B cell (primary cell): Measurements from ENCODE around the gene TLCD2. TPM values are rescaled to one million over a fixed set of nuclear protein-coding genes. Genes with fewer than 3 reads are reported as not detected.
A peak's percentile ranks its signal among the peaks of the same experiment; 100 is the strongest.

Experiments used
- ATAC-seq: fragments of 200-7000 bp; cut with Tn5 transposase; one replicate; pipeline ENCODE4 v1.10.0; 2021; ENCODE audit warnings: low read depth, mild to moderate bottlenecking, moderate number of reproducible peaks, moderate library complexity
- CTCF ChIA-PET: fragments of 350-600 bp; sonication (Branson Sonifier 250); formaldehyde crosslinking; loops from one replicate; lab custom pipeline; 2021; ENCODE audit warnings: antibody characterized with exemption, inconsistent platforms; lab: Charles Lee
- POLR2A ChIA-PET: fragments of 350-600 bp; sonication (Branson Sonifier 250); formaldehyde crosslinking; loops from one replicate; lab custom pipeline; 2021; ENCODE audit warnings: antibody characterized with exemption; lab: Charles Lee
- DNase-seq: peaks from one replicate; pipeline ENCODE4 v3.0.0; 2013
- H2AFZ ChIP-seq: 2 replicates; pipeline ENCODE4 v1.6.1; 2012; ENCODE audit warnings: mild to moderate bottlenecking, low read depth, low read length; ENCODE audit not compliant: insufficient read depth, poor library complexity, severe bottlenecking
- H3K27ac ChIP-seq, 2 donors: 1 replicate in 1 of 2; 2 replicates in 1 of 2; pipeline ENCODE4 v1.5.1; 2012 to 2013; ENCODE audit warnings: low read length in 2 of 2, mild to moderate bottlenecking in 2 of 2, moderate library complexity in 1 of 2
- H3K27me3 ChIP-seq, 4 experiments: fragments of 200-600 bp in 1 of 4; sonication (generic) in 1 of 4; replicated peaks in 1 of 4; 1 replicate in 2 of 4; 2 replicates in 2 of 4; pipeline versions ENCODE4 v1.6.1 to v1.7.0; 2013 to 2016; ENCODE audit warnings: low read length in 3 of 4, mild to moderate bottlenecking in 2 of 4, mixed read lengths in 1 of 4, moderate library complexity in 1 of 4; ENCODE audit not compliant: insufficient read depth in 4 of 4, control insufficient read depth in 3 of 4; ENCODE audit errors: control extremely low read depth in 1 of 4
- H3K36me3 ChIP-seq, 2 experiments: replicated peaks in 1 of 2; 1 replicate in 1 of 2; 2 replicates in 1 of 2; pipeline versions ENCODE4 v1.6.1 to v1.7.1; 2013; ENCODE audit warnings: low read length in 1 of 2; ENCODE audit not compliant: insufficient read depth in 2 of 2, control insufficient read depth in 1 of 2; ENCODE audit errors: control extremely low read depth in 1 of 2, extremely low read depth in 1 of 2
- H3K4me1 ChIP-seq, 2 donors: fragments of 200-600 bp in 1 of 2; sonication (generic) in 1 of 2; 1 replicate in 1 of 2; 2 replicates in 1 of 2; pipeline versions ENCODE4 v1.5.1 to v1.6.1; 2013 to 2017; ENCODE audit warnings: low read length in 2 of 2; ENCODE audit not compliant: control insufficient read depth in 2 of 2, insufficient read depth in 2 of 2
- H3K4me2 ChIP-seq: replicated peaks from 2 replicates; pipeline ENCODE3; 2012; ENCODE audit warnings: mild to moderate bottlenecking, low read depth, low read length; ENCODE audit not compliant: poor library complexity, severe bottlenecking
- H3K4me3 ChIP-seq, 5 experiments: fragments of 200-600 bp in 1 of 5; sonication (generic) in 1 of 5; 1 replicate in 3 of 5; 2 replicates in 2 of 5; pipeline versions ENCODE4 v1.5.1 to v1.7.0; 2011 to 2016; ENCODE audit warnings: low read length in 4 of 5, mild to moderate bottlenecking in 4 of 5, low read depth in 2 of 5, control low read depth in 1 of 5, moderate library complexity in 1 of 5; ENCODE audit not compliant: insufficient read depth in 1 of 5; ENCODE audit errors: control extremely low read depth in 1 of 5, extremely low read depth in 1 of 5
- H3K79me2 ChIP-seq: fragments of 200-600 bp; sonication (generic); one replicate; pipeline ENCODE4 v1.6.0; 2016; ENCODE audit warnings: low read length; ENCODE audit not compliant: control insufficient read depth, insufficient read depth
- H3K9ac ChIP-seq: fragments of 200-600 bp; sonication (generic); 2 replicates; pipeline ENCODE4 v1.6.1; 2017; ENCODE audit warnings: mild to moderate bottlenecking, low read length, moderate library complexity
- H3K9me3 ChIP-seq, 3 donors: one replicate each; pipeline versions ENCODE4 v1.6.1 to v1.7.1; 2013; ENCODE audit warnings: low read length in 2 of 3; ENCODE audit not compliant: control insufficient read depth in 2 of 3, insufficient read depth in 1 of 3; ENCODE audit errors: control extremely low read depth in 1 of 3
- H4K20me1 ChIP-seq: 2 replicates; pipeline ENCODE4 v1.6.0; 2012; ENCODE audit warnings: mild to moderate bottlenecking, low read length; ENCODE audit not compliant: insufficient read depth, control insufficient read depth, poor library complexity, severe bottlenecking
- H3K27ac Mint-ChIP-seq: one replicate; pipeline ENCODE4 v1.8.0; 2021; ENCODE audit warnings: mixed read lengths
- H3K27me3 Mint-ChIP-seq: one replicate; pipeline ENCODE4 v1.8.0; 2021; ENCODE audit warnings: mixed read lengths
- H3K4me1 Mint-ChIP-seq: one replicate; pipeline ENCODE4 v1.8.0; 2021; ENCODE audit warnings: mixed read lengths
- H3K4me3 Mint-ChIP-seq: one replicate; pipeline ENCODE4 v1.8.0; 2021; ENCODE audit warnings: mixed read lengths
- H3K9me3 Mint-ChIP-seq: one replicate; pipeline ENCODE4 v1.8.0; 2022; ENCODE audit warnings: mixed read lengths; ENCODE audit not compliant: insufficient read depth
- EZH2 ChIP-seq: IDR thresholded peaks from 2 replicates; pipeline ENCODE4 v1.6.1; 2012; ENCODE audit warnings: borderline replicate concordance, low read depth, mild to moderate bottlenecking, moderate library complexity, low read length; ENCODE audit not compliant: insufficient read depth, poor library complexity, severe bottlenecking
- WGBS: methylation state at CpG from one replicate; pipeline ENCODE4 v1.1.5; 2013; ENCODE audit warnings: missing lambda C conversion rate; ENCODE audit not compliant: insufficient coverage; 5-methylcytosine and 5-hydroxymethylcytosine counted together
- intact Hi-C: fragments of 100-400 bp; cut with micrococcal nuclease; formaldehyde crosslinking; loops from one replicate; pipeline ENCODE4 v1.10.0; 2022
- polyA plus RNA-seq: library from polyadenylated mRNA; depleted of rRNA; stranded (reverse); fragments of >200 nt; gene quantifications from 2 replicates; pipeline ENCODE4 v1.2.3, GENCODE V29; 2012
- total RNA-seq, 2 donors: library from RNA; stranded (reverse); fragments of 120-200 nt in 1 of 2; gene quantifications; 1 replicate in 1 of 2; 2 replicates in 1 of 2; pipeline versions ENCODE4 v1.2.3 to v1.2.4, GENCODE V29; 2013 to 2022
- TF ChIP-seq, protein P1 (sequence below): fragments of 200-600 bp; IDR thresholded peaks from one replicate; pipeline ENCODE4 v1.8.0; 2022; ENCODE audit warnings: antibody characterized with exemption, mild to moderate bottlenecking

Gene TLCD2
- total and polyA plus RNA-seq, 2 donors (not counting 1 experiment from before 2014, with no cell fraction given), result 0.03 TPM; not detected in 1

DNA sequence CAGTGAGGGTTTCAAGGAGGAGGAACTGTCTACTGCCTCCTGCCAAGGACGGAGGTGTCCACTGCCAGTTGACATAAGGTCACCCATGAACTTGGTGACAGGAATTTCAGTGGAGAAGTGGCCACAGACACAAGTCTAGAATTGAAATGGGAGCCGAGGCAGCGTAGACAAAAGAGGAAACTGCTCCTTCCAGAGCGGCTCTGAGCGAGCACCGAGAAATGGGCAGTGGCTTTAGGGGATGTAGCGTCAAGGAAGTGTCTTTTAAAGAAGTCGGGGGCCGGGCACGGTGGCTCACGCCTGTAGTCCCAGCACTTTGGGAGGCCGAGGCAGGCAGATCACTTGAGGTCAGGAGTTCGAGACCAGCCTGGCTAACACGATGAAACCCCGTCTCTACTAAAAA is 48.6 kb upstream of the TLCD2 start:
- ChIA-PET POLR2A (no interaction called here), CTCF (no interaction called here)
- no peaks in the 10 kb centered on the region for H4K20me1 ChIP-seq
- TF ChIP-seq, protein P1, sequence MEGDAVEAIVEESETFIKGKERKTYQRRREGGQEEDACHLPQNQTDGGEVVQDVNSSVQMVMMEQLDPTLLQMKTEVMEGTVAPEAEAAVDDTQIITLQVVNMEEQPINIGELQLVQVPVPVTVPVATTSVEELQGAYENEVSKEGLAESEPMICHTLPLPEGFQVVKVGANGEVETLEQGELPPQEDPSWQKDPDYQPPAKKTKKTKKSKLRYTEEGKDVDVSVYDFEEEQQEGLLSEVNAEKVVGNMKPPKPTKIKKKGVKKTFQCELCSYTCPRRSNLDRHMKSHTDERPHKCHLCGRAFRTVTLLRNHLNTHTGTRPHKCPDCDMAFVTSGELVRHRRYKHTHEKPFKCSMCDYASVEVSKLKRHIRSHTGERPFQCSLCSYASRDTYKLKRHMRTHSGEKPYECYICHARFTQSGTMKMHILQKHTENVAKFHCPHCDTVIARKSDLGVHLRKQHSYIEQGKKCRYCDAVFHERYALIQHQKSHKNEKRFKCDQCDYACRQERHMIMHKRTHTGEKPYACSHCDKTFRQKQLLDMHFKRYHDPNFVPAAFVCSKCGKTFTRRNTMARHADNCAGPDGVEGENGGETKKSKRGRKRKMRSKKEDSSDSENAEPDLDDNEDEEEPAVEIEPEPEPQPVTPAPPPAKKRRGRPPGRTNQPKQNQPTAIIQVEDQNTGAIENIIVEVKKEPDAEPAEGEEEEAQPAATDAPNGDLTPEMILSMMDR, result no peak
- no peak for TF ChIP-seq EZH2
- H3K36me3 ChIP-seq, result no peaks in the 10 kb centered on the region
- no peak overlapping the region for H3K4me2 ChIP-seq
- no peaks in the 10 kb centered on the region for H3K79me2 ChIP-seq
- WGBS, result 30% methylated on average over 12 of the region's 15 CpGs
- peaks cover 16 to 21% of the 10 kb centered on the region in 2 donors for H3K4me1 ChIP-seq
- H3K27ac ChIP-seq, result no peak overlapping the region
- no peaks in the 10 kb centered on the region for H3K27me3 ChIP-seq
- no peak overlapping the region for H3K4me3 ChIP-seq
- Mint-ChIP-seq H3K27me3 (no peaks in the 10 kb centered on the region), H3K4me3 (no peak overlapping the region), H3K27ac (peak overlapping the region; percentile 39), H3K4me1 (peaks cover 28% of the 10 kb centered on the region), H3K9me3 (no peaks in the 10 kb centered on the region)
- DNase-seq, result no peak
- no peak for ATAC-seq
- peak overlapping the region; percentile 21 for H2AFZ ChIP-seq
- no peaks in the 10 kb centered on the region for H3K9me3 ChIP-seq
- intact Hi-C loops, result no loop called here
- H3K9ac ChIP-seq, result no peak overlapping the region

DNA sequence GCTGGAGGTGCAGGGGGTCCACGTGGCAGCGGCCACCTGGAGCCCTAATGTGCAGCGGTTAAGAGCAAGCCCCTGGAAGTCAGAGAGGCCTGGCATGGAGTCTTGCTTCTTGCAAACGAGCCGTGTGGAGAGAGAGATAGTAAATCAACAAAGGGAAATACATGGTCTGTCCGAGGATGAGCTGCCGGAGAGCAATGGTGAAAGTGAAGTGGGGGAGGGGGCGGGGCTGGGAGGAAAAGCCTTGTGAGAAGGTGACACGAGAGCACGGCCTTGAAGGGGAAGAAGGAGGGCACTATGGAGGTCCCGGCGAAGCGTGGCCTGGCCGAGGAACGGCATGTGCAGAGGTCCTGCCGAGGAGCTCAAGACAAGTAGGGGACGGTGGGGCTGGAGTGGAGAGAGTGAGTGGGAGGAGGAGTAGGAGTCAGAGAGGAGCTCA is 45.7 kb upstream of the TLCD2 start:
- Histone ChIP-seq H4K20me1 (no peaks in the 10 kb centered on the region), H3K9me3 (no peaks in the 10 kb centered on the region), H3K4me3 (no peak overlapping the region), H3K36me3 (no peaks in the 10 kb centered on the region), H3K79me2 (no peaks in the 10 kb centered on the region), H3K27me3 (no peaks in the 10 kb centered on the region), H3K4me1 (peaks cover 10 to 15% of the 10 kb centered on the region in 2 donors), H3K4me2 (no peak overlapping the region), H3K9ac (no peak overlapping the region), H3K27ac (no peak overlapping the region), H2AFZ (no peak overlapping the region)
- Mint-ChIP-seq H3K4me3 (no peak overlapping the region), H3K9me3 (no peaks in the 10 kb centered on the region), H3K27ac (no peak overlapping the region), H3K4me1 (peaks cover 20% of the 10 kb centered on the region), H3K27me3 (no peaks in the 10 kb centered on the region)
- POLR2A ChIA-PET, result no interaction called here
- DNase-seq (no peak), ATAC-seq (no peak)
- CTCF ChIA-PET, result interaction anchor here (0.6 to 1.3 kb wide), 3 partner anchors 10 to 282 kb away, joined by 3 read pairs; no protein-coding TSS in a partner anchor
- 85% methylated on average over 17 of the region's 17 CpGs for WGBS
- intact Hi-C loops, result no loop called here
- TF ChIP-seq EZH2, result no peak
- TF ChIP-seq, protein P1, result no peak
